Astrocyte of the cerebellum (primary cell): ENCODE results near the gene CTNND2.

Source experiments
- DNase-seq: peaks from one replicate; pipeline ENCODE4 v3.0.0-alpha.2; 2011; ENCODE audit warnings: low read depth
- H3K4me3 ChIP-seq: 2 replicates; pipeline ENCODE4 v1.5.1; 2011; ENCODE audit warnings: mild to moderate bottlenecking, low read depth, low read length, moderate library complexity
- CTCF ChIP-seq: IDR thresholded peaks from 2 replicates; pipeline ENCODE4 v1.5.1; 2012; ENCODE audit warnings: low read length, low read depth, moderate library complexity, mild to moderate bottlenecking; ENCODE audit errors: missing control alignments
- in situ Hi-C: cut with HindIII; loops from 2 replicates; pipeline ENCODE4 v1.10.0; 2017; ENCODE audit warnings: low sequenced_read_pairs

The CTNND2 gene

GRCh38 chr5:11793396-11793795, 110.8 kb downstream of the CTNND2 start:
- in situ Hi-C loops = no loop called here
- TF ChIP-seq CTCF = no peak
- no peak overlapping the region for H3K4me3 ChIP-seq
- no peak for DNase-seq

GRCh38 chr5:11792621-11793020, 111.6 kb downstream of the CTNND2 start:
- no peak for DNase-seq
- TF ChIP-seq CTCF = no peak
- in situ Hi-C loops = no loop called here
- H3K4me3 ChIP-seq = no peak overlapping the region

GRCh38 chr5:11791792-11792191, 112.5 kb downstream of the CTNND2 start:
- no peak overlapping the region for H3K4me3 ChIP-seq
- in situ Hi-C loops = no loop called here
- peak; percentile 35 for DNase-seq
- no peak for TF ChIP-seq CTCF

GRCh38 chr5:11790201-11790600, 114.0 kb downstream of the CTNND2 start:
- DNase-seq = no peak
- H3K4me3 ChIP-seq = no peak overlapping the region
- TF ChIP-seq CTCF = no peak
- in situ Hi-C loops = no loop called here

- DNase-seq = no peak
- TF ChIP-seq CTCF = no peak
- H3K4me3 ChIP-seq = no peak overlapping the region
- in situ Hi-C loops = no loop called here
Measured at GRCh38 chr5:11785771-11786352, 118.4 kb downstream of the CTNND2 start.

GRCh38 chr5:11780641-11781345, 123.5 kb downstream of the CTNND2 start:
- no peak for DNase-seq
- in situ Hi-C loops = no loop called here
- TF ChIP-seq CTCF = no peak
- no peak overlapping the region for H3K4me3 ChIP-seq

- no peak overlapping the region for H3K4me3 ChIP-seq
- no peak for TF ChIP-seq CTCF
- no peak for DNase-seq
- in situ Hi-C loops = no loop called here
Measured at GRCh38 chr5:11777096-11777495, 127.2 kb downstream of the CTNND2 start.
